ENCODE measurements around the gene TCF7L1. TPM values are rescaled to one million over a fixed set of nuclear protein-coding genes. Genes with fewer than 3 reads are reported as not detected.
"Not testable (repeated sequence)": the region's sequence is repeated elsewhere in the genome, so short reads cannot be mapped to it uniquely, and the experiment has no call there.

The TCF7L1 gene
- total RNA-seq, 1 donor from 2014 or later, result 6.0 TPM

- intact Hi-C loops (cut with DNase I), result no loop called here
- DNase-seq (ENCODE audit: low spot score), result no peak
Measured at GRCh38 chr2:85178980-85179411, 45.8 kb downstream of the TCF7L1 start.

- intact Hi-C loops (cut with DNase I), result no loop called here
- DNase-seq (ENCODE audit: low spot score), result no peak
Measured at GRCh38 chr2:85179541-85179940, 46.3 kb downstream of the TCF7L1 start.

DNA sequence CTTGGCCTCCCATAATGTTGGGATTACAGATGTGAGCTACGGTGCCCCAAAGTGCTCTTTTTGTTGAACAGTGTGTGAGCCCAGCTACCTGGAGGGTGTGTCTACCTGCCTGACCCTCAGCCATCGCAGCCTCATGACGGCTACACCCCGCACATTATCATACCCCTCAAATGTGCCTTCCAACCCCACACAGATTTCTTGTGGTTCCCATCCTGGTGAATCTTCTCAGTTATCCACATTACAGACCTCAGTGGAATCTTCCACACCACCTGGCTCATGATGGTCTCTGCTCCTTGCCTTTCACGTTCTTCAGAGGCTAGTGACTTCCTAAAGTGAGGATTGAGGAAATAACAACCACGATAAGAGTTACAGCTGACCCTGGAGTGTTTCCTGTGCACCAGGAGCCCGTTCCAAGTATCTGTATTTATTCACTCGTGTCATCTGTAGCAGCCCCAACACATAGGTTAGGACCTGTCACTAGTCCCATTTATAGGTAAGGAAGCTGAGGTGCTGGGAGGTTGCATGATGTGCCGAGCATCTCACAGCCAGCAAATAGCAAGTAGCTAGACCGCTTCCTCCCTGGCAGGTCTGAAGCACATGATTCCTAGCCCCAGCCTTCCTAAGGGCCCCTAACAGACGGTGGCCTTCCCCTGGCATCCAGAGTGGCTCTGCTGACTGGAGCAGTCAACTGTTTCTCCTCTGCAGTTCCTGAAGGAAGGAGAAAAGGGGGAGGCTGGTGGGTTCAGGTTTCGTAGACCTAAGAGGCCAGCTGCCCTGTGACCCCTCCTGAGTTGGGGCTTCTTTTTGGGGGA, 47.3 kb downstream of the TCF7L1 start:
- DNase-seq (ENCODE audit: low spot score), result no peak
- intact Hi-C loops (cut with DNase I), result no loop called here

- no peak for DNase-seq (ENCODE audit: low spot score)
- intact Hi-C loops (cut with DNase I), result no loop called here
Measured at GRCh38 chr2:85181134-85181631, 48.0 kb downstream of the TCF7L1 start.

- no peak for DNase-seq (ENCODE audit: low spot score)
- intact Hi-C loops (cut with DNase I), result no loop called here
Measured at GRCh38 chr2:85181844-85182456, 48.8 kb downstream of the TCF7L1 start.

DNA sequence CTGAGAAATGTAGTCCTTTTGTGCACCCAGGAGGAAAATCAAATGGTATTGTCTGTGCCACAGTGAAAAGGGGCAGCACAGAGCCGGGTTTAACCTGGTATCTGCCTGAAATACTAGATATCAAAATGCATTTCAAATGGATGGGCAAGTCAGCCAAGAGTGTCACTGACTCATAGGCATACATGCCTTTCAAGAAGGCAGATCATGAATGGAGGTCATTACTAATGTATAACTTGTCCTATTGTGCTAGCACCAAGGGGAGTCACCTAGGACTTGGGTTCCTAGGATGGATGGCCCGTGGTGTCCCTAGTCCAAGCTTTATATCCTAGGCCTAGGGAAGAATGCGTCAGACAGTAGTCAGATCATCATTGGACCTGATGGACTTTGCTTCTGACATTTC, 49.9 kb downstream of the TCF7L1 start:
- intact Hi-C loops (cut with DNase I), result no loop called here
- no peak for DNase-seq (ENCODE audit: low spot score)

- DNase-seq (ENCODE audit: low spot score), result no peak
- intact Hi-C loops (cut with DNase I), result no loop called here
Measured at GRCh38 chr2:85183479-85183878, 50.3 kb downstream of the TCF7L1 start.

DNA sequence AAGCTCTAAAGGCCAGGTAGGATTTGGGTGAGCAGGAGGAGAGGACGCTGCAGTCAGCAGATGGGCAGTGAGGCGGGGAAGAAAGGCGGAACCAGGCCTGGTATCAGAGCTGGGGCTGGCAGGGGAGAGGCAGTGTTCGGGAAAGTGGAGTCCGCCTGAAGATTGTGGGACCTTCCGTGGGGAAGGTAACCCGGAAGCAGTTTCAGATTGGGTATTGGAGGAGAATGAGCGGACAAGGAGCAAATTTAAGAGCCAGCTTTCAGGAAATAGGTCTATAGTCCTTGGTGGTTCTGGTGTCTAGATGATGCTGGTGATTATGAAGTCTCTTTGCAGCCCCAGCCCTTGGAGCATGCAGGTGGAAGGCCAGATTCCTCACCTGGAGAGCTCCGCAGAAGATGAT, 51.0 kb downstream of the TCF7L1 start:
- intact Hi-C loops (cut with DNase I), result no loop called here
- no peak for DNase-seq (ENCODE audit: low spot score)

DNA sequence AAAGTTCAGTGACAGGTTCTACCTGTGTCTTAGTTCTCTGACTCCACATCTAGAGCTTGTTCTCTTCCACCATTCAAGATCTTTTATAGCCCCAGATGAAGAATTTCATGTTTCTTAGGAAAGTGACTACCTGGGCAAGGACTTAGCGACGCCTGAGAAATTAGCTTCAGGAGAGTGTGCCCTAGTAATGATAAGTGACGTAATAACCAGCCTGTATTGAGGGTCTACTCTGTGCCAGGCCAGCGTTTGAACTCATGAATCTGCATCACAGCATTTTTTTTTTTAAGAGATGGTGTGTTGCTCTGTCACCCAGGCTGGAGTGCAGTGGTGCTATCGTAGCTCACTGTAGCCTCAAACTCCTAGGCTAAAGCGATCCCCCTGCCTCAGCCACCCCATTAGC, 51.8 kb downstream of the TCF7L1 start:
- DNase-seq (ENCODE audit: low spot score), result no peak
- intact Hi-C loops (cut with DNase I), result no loop called here

GRCh38 chr2:85185431-85185940, 52.3 kb downstream of the TCF7L1 start:
- intact Hi-C loops (cut with DNase I), result no loop called here
- no peak for DNase-seq (ENCODE audit: low spot score)

DNA sequence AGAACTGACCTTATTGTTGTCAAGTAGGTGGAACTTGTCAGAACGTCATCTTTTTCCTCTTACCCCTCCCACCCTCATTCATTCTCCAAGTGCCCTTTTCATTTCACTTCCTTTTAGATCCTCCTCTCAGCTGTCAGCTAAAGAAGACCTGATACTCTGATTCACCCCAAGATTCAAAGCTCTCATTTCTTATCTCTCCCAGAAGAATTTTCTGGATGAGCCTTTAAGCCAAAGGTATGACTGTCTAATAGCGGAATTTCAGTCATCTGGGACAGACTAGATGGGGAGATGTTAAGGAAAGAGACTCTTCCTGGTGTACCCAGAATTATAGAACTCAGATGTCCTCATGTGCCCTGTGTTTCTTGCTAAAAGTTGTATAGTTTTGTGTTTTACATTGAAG, 53.9 kb downstream of the TCF7L1 start:
- DNase-seq (ENCODE audit: low spot score), result no peak
- intact Hi-C loops (cut with DNase I), result no loop called here

DNA sequence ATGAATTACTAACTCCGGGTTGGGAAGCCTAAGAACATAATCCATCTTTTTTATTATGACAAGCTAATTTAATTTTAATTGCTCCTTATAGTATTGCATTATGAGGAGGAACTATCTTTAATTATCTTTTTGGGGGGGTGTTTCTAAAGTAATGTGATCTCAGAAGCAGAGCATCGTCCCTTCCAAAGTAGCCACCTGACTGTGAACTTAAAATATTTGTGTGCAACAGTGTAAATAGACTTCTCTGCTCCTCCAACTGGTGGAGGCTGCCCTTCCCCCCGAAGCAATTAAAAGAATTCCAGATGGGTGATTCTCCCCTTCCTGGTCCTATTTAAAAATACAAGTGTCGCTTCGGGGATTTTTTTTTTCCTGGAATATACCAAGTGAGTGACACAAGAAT, 55.7 kb downstream of the TCF7L1 start:
- DNase-seq (ENCODE audit: low spot score), result no peak
- intact Hi-C loops (cut with DNase I), result no loop called here

GRCh38 chr2:85189606-85190270, 56.5 kb downstream of the TCF7L1 start:
- intact Hi-C loops (cut with DNase I), result no loop called here
- no peak for DNase-seq (ENCODE audit: low spot score)

- intact Hi-C loops (cut with DNase I), result no loop called here
- DNase-seq (ENCODE audit: low spot score), result no peak
Measured at GRCh38 chr2:85191157-85191556, 58.0 kb downstream of the TCF7L1 start.

- intact Hi-C loops (cut with DNase I), result no loop called here
- DNase-seq (ENCODE audit: low spot score), result no peak
Measured at GRCh38 chr2:85194780-85195480, 61.7 kb downstream of the TCF7L1 start.

- intact Hi-C loops (cut with DNase I), result no loop called here
- DNase-seq (ENCODE audit: low spot score), result no peak
Measured at GRCh38 chr2:85195956-85196355, 62.8 kb downstream of the TCF7L1 start.

DNA sequence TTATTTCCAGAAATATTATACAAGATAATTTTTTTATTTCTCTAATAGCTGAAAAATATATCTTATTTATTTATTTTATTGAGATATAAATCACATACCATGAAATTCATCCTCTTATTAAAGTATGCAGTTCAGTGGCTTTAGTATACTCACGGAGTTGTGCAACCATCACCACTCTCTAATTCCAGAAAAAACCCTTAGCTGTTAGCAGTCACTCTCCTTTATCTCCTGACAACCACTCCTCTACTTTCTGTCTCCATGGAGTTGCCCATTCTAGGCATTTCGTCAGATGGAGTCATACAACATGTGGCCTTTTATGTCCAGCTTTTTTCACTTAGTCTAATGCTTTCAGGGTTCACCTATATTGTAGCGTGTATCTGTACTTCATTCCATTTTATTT, 66.5 kb downstream of the TCF7L1 start:
- no peak for DNase-seq (ENCODE audit: low spot score)
- intact Hi-C loops (cut with DNase I), result no loop called here

DNA sequence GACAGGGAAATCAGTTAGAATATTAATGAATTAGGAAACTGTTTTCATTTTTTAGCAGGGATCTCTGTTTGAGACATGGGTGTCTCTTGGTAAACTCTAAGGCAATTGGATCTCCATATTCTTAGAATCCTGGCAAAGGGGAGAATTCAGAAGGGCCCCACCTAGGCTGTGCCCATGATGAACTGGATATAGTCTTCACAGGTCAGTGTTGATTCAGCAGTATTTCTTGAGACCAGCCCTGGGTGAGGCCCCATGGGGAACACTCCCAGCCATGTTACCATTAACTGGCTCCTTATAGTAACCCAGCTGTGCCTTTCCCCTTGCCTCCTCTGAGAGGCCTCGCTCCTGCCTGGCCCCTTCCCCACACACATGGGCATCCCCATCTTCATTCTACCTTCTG, 76.7 kb downstream of the TCF7L1 start:
- intact Hi-C loops (cut with DNase I), result no loop called here
- DNase-seq (ENCODE audit: low spot score), result peak; percentile 44

GRCh38 chr2:85210511-85210910, 77.3 kb downstream of the TCF7L1 start:
- DNase-seq (ENCODE audit: low spot score), result peak; percentile 43
- intact Hi-C loops (cut with DNase I), result no loop called here

DNA sequence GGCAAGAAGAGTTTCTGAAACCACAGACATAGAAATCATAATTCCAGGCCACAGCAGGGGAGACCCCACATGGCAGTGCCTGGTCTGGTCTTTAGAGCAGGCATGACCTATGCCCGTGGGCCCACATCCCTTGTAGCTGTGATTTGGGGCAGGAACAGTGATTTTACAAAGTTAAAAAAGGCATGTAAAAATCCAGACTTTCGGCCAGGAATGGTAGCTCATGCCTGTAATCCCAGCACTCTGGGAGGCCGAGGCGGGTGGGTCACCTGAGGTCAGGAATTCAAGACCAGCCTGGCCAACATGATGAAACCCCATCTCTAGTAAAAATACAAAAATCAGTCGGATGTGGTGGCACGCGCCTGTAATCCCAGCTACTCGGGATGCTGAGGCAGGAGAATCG, 78.4 kb downstream of the TCF7L1 start:
- intact Hi-C loops (cut with DNase I); DNase-seq (ENCODE audit: low spot score): not testable (repeated sequence)
